ENCODE measurements around the gene TBPL1.

TBPL1 gene

GRCh38 chr6:134034961-134035822, 82.2 kb downstream of the TBPL1 start:
- DNase-seq (ENCODE audit: extremely low read depth in 1 of 2, low read depth in 1 of 2): no peak

- DNase-seq (ENCODE audit: extremely low read depth in 1 of 2, low read depth in 1 of 2): no peak
Observed at GRCh38 chr6:134035823-134036296, 82.8 kb downstream of the TBPL1 start.

- no peak for DNase-seq (ENCODE audit: extremely low read depth in 1 of 2, low read depth in 1 of 2)
Observed at GRCh38 chr6:134039116-134039515, 86.1 kb downstream of the TBPL1 start.

Measured in stimulated activated CD8-positive, alpha-beta memory T cell treated with anti-CD3 and anti-CD28 coated beads, Interleukin-7, amount 100 ng/mL, for 48 hours (primary cell).